Retina (tissue), 1 donor: ENCODE data around the gene VEGFC.

Experiments
- DNase-seq: peaks from one replicate; pipeline ENCODE4 v3.0.0-alpha.2; 2016

VEGFC gene

GRCh38 chr4:176792326-176793059, at the start of gene VEGFC:
Gene VEGFC, minus strand, starts transcription at chr4:176792922. Its CDS starts 611 bp downstream, at chr4:176792311.
- peak; percentile 65 for DNase-seq

DNA sequence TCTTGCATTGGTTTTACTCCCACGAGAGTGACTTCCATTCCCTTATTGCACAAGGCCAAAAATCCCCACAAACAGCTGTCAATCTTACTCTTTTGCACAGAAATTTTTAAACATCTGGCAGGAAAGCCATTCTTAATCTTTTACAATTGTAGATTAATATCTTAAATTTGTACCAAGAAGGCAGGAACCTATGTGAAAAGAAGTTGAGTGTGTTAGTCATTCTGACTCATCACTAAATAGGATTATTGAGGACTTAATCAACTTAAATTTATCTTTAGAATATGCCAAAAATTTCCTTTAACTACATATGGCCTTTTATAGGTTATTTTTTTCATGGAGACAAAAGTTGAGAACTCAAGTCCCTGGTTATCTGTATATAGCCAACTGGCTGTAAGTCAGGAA, 49.0 kb upstream of the VEGFC start:
- no peak for DNase-seq

DNA sequence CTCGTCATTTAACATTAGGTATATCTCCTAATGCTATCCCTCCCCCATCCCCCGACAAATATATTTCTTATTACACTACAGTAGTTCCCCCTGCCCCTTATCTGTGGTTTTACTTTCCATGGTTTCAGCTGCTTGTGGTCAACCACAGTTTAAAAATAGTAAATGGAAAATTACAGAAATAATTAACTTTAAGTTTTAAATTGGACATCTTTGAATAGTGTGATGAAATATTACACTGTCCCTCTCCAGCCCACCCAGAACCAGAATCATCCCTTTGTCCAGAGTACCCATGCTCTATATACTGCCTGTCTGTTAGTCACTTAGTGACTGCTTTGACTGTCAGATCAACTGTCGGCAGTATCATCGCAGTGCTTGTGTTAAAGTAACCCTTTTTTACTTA, 47.4 kb upstream of the VEGFC start:
- DNase-seq, result no peak

DNA sequence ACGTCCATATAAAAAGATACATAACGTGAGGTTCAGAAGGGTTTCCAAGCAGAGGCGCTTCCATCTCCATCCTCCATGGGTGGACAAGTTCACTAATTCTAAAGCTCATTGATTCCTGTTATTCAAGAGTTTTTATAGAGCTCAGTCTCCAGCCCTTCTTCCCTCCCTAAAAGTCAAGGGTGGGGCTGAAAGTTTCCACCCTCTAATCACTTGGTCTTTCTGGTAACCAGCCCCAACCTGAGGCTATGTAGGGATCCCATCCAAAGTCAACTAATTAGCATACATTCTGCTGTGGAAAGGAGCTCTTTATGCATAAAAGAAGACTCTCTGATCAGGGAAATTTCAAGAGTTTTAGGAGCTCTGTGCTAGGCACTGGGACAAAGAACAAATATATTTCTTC, 46.9 kb upstream of the VEGFC start:
- DNase-seq, result no peak

GRCh38 chr4:176838601-176839433, 46.1 kb upstream of the VEGFC start:
- no peak for DNase-seq

GRCh38 chr4:176837169-176837895, 44.6 kb upstream of the VEGFC start:
- DNase-seq, result no peak

DNA sequence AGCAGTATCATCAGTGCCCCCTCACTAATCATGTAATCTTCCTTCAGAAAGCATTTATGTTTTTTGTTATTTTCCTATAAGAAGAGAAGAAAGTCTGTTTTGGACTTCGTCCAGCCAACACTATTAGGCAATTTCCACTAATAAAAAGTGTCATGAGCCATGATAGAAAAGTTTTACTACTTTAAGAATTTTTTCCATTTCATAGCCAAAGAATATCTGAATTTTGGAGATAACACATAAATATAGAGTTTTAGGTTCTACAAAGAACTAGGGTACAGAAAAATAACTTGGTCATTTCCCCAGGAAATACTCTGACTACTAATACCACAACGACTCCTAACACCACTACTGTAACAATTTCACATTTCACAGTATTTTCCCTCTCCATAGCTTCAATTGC, 41.8 kb upstream of the VEGFC start:
- no peak for DNase-seq

GRCh38 chr4:176833400-176834175, 40.9 kb upstream of the VEGFC start:
- no peak for DNase-seq

DNA sequence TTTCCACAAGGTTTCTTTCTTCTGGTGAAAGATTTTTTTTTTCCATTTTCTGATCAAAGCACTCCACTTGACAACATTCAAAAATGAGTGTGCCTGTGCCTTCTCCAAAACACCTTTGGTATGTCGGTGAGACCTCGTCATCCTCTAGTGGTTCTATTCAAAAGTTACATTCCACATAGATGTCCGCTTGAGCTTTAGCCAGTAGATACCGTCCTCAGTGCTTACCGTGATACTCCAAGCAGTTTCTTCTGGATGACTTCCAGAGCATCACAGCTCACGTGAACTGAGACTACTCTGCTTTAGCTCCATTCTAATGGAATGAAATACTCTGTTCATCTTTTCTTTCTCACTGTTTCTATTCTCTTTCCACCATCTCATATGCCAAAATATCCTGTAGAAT, 38.2 kb upstream of the VEGFC start:
- DNase-seq, result no peak

- DNase-seq, result no peak
Observed at GRCh38 chr4:176825586-176825985, 32.9 kb upstream of the VEGFC start.

DNA sequence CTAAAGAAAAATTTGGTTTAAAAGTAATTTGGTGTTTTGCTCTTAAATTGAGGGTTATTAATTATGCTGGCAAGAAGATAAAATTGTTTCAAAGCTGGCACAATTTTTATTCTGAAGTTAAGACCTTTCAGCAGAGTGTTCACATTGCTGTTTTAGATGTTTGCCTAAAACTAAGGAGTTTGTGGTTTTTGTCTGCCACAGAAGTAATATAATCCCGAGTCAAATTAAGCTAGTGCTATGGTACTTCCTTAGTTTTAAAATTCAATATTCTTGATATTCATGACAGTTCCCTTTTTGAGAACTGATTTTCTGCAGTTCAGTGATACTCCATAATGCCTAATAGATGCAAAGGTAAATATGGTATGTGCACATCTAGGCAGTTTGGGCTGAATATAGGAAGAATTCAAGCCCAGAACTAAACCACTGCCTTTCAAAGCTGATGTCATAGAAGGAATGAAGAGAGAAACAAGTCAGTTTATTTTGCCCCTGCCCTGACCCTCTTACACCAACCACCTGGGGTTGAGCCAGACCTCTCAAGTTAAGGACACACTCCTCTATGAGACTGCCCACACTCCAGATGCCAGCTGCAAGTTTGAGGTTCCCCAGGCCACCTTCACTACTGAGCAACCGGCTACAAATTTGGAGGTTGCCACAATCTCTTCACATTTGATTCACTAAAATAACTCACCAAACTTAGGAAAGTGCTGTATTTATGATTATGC, 32.1 kb upstream of the VEGFC start:
- no peak for DNase-seq

DNA sequence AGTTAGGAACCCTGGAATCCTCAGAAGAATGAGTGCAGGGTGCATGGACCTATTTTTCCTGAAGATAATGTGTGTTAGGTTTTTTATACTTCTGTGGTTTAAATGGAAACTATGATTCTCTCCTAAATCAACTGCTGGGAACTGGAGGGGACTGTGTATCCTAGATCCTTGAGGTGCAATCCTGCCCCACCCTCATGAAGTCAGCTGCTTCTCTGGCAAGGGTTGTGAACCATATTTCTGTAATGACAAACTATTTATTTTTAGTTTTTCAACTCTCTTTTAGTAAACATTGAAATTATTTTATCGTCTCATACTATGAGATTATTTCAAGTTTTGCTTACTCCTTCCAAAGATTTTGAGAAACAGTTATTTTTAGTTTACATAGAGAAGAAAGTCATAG, 25.8 kb upstream of the VEGFC start:
- DNase-seq, result no peak

DNA sequence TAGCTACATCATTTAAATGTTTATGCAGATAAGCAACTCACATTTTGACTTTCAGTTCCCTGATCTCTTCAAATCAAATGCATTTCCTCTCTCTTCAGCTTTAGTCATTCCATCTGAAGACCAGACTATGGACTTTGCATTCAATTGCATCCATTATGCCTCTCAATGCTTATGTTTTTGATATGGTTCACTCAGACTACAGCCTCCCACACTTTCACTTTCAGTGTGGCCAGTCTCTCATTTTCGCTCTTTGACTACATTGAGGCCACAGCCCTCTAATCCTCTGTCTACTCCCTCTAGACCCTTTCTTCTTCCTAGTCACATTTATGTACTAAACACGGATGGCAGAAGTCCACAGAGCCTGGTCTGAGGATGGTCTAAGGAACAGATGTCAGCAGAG, 24.5 kb upstream of the VEGFC start:
- DNase-seq, result no peak

- no peak for DNase-seq
Observed at GRCh38 chr4:176814770-176815169, 22.0 kb upstream of the VEGFC start.

GRCh38 chr4:176810481-176811249, 17.9 kb upstream of the VEGFC start:
- no peak for DNase-seq

DNA sequence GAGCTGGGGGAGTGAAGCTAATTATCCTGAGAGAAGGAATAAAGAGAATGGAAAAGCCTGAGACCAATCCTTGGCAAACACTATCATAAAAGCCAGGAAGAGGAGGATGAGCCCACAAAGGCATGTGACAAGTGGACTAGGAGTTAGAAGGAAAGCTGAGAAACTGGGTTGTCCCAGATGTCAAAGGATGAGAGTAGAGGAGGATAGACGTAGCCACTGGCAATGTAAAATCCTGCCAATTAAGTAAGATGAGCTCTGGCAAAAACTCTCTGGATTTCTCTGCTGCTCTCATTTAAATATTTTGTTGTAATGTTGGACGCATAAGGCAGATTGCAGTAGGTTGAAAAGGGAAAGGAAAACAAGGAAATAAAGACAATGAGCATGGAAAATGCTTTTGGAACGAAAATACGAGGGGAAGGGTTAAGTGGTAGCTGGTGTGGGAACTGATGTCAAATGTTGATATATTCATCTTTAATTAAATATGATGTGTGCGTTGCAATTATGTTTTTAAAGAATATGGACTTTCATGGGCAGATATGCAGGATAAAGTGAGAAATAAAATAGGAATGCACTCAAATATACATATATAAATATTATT, 14.2 kb upstream of the VEGFC start:
- DNase-seq, result no peak

- no peak for DNase-seq
Observed at GRCh38 chr4:176805155-176805554, 12.4 kb upstream of the VEGFC start.

DNA sequence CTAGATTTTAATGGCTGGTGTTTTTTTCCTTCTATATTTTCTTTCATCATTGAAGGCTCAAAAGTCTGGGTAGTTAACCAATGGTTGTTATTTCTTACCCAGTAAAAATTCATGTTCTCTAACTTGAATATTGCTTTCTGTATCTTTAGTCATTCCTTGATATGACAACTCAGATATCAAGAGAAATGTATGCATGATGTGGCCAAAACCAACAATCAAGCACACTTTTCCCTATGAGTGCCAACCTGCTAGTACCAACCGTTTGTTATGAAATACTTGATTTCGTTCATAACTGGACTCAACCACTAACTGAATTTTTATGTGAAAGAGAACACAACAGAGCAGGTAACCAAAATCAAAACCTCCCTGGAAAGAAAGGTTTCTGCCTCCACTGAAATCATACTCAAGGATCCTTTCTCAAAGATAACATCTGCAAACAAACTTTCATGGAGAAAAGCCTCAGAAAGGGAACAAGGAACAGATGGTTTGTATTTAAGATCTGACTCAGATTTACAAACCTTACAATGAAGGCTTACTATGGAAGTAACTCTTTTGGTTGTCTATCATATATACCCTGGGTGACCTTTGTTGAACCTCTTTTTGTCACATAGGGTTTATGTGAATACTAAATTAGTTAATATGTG, 8.3 kb upstream of the VEGFC start:
- DNase-seq, result no peak

DNA sequence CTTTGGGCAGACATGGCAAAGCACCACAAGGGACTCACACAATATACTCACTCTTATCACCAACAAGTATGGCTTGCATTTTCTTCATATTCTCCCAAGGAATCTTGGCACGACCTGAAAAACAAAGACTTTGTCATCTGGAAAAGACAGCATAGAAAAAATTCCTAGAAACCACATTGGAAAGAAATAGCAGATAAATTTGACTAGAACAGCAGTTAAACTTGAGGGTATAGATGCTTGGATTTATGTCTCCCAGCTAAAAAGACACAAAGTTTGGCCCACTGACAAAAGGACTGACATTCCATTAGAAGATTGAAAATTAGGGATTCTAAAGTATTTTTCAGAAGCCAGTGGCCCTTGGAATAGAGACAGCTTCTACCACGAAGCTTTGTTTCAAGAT, 6.9 kb upstream of the VEGFC start:
- no peak for DNase-seq

DNA sequence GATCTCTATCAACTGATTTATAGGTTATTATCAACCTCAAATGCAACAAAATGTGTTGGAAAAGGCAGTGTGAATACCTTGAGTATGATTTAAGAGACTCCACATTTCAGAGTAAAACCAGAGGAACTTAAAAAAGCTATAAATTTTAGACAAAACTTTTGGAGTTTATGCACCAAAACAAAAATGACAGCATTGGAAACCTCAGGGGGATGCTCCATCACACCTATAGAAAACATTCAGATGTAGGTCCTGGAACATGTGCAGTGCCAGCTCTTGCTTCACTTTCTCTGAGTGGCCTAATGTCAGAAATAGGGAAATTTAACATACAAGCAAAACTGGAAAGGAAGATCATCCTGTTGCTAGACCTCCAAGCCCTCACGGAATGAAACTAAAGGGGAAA, 5.8 kb upstream of the VEGFC start:
- DNase-seq, result no peak
